GM19193 (cell line): ENCODE measurements around the gene PLPP1.
A peak's percentile ranks its signal among the peaks of the same experiment; 100 is the strongest.

Experiments used
- POLR2A ChIP-seq: IDR thresholded peaks from 4 replicates; pipeline ENCODE4 v1.6.1; 2011; ENCODE audit not compliant: insufficient read depth, insufficient read length; ENCODE audit errors: extremely low read depth

Gene PLPP1

GRCh38 chr5:55534436-55535198 lies at the start of gene PLPP1:
PLPP1 (minus strand) TSS chr5:55534964; CDS start chr5:55534629, 335 bp downstream.
- TF ChIP-seq POLR2A: peak; percentile 44

DNA sequence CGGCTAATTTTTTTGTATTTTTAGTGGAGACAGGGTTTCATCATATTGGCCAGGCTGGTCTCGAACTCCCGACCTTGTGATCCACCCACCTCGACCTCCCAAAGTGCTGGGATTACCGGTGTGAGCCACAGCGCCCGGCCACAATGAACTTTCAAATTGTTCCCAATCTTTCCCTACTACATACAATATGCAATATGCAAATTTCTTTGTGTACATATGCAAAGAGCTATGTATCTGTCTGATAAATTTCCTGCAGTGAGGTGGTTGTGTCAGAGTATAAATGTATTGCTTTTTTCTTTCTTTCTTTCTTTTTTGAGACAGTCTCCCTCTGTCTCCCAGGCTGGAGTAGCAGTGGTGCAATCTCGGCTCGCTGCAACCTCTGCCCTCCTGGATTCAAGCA lies 48.8 kb upstream of the PLPP1 start:
- no peak for TF ChIP-seq POLR2A

- TF ChIP-seq POLR2A: no peak
Measured at GRCh38 chr5:55582256-55582655, 47.5 kb upstream of the PLPP1 start.

DNA sequence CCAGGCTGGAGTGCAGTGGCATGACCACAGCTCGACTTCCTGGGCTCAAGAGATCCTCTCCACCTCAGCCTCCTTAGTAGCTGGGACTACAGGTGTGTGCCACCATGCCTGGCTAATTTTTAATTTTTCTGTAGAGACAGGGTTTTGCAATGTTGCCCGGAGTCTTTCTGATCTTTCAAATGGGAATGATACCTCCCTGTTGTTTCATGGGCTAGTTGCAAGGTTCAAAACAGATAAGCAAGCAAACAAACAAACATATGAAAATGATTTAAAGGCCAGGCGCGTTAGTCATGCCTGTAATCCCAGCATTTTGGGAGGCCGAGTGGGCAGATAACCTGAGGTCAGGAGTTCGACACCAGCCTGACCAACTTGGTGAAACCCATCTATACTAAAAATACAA lies 45.3 kb upstream of the PLPP1 start:
- no peak for TF ChIP-seq POLR2A

GRCh38 chr5:55578771-55579170 lies 44.0 kb upstream of the PLPP1 start:
- TF ChIP-seq POLR2A: no peak

DNA sequence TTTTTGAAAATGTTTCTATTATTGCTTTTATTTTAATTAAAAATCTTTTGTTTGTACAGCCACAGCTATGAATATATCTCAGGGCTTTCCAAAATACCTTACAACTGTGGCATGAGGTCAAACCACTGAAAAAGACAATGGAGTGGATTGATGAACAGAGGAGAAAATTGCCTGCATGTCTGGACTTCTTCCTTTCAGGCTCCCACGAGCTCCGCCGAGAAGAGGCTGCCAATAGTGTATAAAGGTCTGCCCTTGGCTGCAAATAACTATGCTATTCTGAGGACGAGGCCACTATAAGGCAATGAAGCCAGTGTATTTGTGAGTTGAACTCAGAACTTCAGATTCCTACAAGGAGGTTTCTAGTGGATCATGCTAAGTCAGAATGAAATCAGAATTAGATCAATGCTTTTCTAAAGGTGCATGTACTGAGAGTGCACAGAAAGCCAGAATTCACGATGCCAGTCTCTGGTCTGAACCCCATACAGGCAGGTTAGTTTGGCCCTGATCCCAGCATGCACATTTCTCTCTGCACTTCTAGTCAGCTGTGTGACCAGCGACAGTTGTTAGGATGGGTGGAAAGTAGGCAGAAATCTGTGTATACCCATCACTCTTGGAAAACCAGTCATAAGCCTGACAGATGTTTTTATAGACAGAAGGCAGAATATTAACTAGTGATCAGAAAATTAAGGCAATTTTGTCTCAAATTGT lies 42.7 kb upstream of the PLPP1 start:
- TF ChIP-seq POLR2A: no peak

GRCh38 chr5:55576661-55577060 lies 41.9 kb upstream of the PLPP1 start:
- TF ChIP-seq POLR2A: no peak

GRCh38 chr5:55575815-55576583 lies 41.2 kb upstream of the PLPP1 start:
- TF ChIP-seq POLR2A: no peak

DNA sequence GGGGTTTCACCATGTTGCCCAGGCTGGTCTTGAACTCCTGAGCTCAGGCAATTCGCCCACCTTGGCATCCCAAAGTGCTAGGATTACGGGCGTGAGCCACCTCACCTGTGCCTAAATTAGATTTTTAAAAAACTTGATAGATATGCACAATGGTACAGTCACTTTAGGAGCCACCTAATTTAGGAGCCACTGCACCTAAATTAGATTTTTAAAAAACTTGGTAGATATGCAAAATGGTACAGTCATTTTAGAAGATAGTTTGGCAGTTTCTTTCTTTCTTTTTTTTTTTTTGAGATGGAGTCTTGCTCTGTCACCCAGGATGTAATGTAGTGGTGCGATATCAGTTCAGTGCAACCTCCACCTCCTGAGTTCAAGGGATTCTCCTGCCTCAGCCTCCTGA lies 37.8 kb upstream of the PLPP1 start:
- no peak for TF ChIP-seq POLR2A

DNA sequence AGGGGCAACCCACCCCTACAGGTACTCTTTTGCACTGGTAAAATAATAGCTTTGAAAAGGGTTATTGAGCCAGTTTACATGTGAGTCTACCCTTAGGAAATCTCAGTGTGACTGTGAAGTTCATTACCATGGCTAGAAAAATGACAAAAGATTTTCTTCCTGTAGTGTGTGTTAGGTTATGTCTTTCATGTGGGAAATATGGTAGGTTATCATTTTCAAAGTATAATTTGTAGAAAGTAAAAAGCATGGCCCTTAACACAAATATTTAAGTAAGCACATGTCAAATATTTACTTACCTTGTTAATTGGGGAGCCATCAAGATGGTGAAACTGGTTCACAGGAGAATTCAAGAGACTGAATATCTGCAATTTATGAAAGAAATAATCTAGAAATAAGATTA lies 37.3 kb upstream of the PLPP1 start:
- no peak for TF ChIP-seq POLR2A

- no peak for TF ChIP-seq POLR2A
Measured at GRCh38 chr5:55570570-55570969, 35.8 kb upstream of the PLPP1 start.

GRCh38 chr5:55570026-55570425 lies 35.3 kb upstream of the PLPP1 start:
- no peak for TF ChIP-seq POLR2A

DNA sequence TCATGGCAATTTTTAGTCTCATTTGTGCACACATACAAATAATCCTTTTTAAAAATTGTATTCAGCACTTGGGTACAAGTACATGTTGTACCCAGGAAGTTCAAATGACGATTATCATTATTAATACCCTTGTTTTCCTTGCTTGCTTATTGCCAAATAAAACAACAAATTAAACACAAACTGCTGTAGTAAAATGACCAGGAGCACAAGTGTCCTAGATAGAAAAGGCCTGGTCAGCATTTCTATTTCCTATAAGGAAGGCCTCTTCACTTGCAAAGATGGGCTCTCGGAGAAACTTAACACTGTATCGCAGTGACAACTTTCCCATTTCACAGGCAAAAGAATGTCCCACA lies 34.7 kb upstream of the PLPP1 start:
- no peak for TF ChIP-seq POLR2A

GRCh38 chr5:55568654-55569512 lies 34.1 kb upstream of the PLPP1 start:
- TF ChIP-seq POLR2A: no peak

GRCh38 chr5:55564721-55565120 lies 30.0 kb upstream of the PLPP1 start:
- no peak for TF ChIP-seq POLR2A

DNA sequence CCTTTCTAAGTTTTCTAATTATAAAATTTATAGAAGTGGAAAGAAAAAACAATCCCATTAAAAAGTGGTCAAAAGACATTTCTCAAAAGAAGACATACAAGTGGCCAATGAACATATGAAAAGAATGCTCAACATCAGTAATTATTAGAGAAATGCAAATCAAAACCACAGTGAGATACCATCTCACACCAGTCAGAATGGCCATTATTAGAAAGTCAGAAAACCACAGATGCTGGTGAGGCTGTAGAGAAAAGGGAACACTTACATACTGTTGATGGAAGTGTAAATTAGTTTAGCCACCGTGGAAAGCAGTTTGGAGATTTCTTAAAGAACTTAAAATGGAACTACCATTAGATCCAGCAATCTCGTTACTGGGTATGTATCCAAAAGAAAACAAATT lies 23.7 kb upstream of the PLPP1 start:
- no peak for TF ChIP-seq POLR2A

GRCh38 chr5:55557123-55557522 lies 22.4 kb upstream of the PLPP1 start:
- no peak for TF ChIP-seq POLR2A
